Adrenal gland (tissue), 5 donors: ENCODE measurements around the gene EPB42.

Experiments used
- POLR2A ChIP-seq, 2 donors: fragments of 450-650 bp; IDR thresholded peaks; one replicate each; pipeline ENCODE4 v1.6.1; 2017; ENCODE audit warnings: antibody characterized with exemption in 2 of 2, mild to moderate bottlenecking in 2 of 2, moderate library complexity in 1 of 2
- TF ChIP-seq, protein P1 (sequence below), 6 experiments: fragments of 450-650 bp in 4 of 6; fragments of 200-600 bp in 2 of 6; sonication (generic) in 1 of 6; IDR thresholded peaks; 1 replicate in 5 of 6; 2 replicates in 1 of 6; pipeline versions ENCODE4 v1.5.1 to v1.8.0; 2016 to 2021; ENCODE audit warnings: antibody characterized with exemption in 6 of 6, mild to moderate bottlenecking in 2 of 6, moderate library complexity in 1 of 6
- donor health status: DM: no; HTN: no; CAD: no.

DNA sequence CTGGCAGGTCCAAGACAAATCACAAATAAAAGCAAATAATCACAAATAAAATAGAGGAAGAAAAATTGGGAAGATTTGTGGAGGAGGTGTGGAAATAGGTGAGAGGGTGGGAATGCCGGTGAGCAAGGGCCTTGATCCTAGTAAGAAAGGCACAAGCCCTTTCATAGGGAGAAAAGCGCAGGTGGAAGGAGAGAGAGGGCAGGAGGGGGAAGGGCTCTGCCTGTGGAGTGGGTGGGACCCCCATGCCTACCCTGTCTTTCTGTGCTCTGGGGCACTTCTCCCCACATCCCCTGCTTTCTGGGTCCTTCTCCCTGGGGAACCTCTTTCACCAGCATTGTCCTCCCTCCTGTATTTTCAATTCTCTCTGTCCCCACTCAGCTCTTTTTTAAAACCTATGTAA lies 46.6 kb upstream of the EPB42 start:
- TF ChIP-seq, protein P1, sequence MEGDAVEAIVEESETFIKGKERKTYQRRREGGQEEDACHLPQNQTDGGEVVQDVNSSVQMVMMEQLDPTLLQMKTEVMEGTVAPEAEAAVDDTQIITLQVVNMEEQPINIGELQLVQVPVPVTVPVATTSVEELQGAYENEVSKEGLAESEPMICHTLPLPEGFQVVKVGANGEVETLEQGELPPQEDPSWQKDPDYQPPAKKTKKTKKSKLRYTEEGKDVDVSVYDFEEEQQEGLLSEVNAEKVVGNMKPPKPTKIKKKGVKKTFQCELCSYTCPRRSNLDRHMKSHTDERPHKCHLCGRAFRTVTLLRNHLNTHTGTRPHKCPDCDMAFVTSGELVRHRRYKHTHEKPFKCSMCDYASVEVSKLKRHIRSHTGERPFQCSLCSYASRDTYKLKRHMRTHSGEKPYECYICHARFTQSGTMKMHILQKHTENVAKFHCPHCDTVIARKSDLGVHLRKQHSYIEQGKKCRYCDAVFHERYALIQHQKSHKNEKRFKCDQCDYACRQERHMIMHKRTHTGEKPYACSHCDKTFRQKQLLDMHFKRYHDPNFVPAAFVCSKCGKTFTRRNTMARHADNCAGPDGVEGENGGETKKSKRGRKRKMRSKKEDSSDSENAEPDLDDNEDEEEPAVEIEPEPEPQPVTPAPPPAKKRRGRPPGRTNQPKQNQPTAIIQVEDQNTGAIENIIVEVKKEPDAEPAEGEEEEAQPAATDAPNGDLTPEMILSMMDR (IDR thresholded peaks at IDR 0.05) = no peak
- TF ChIP-seq POLR2A (IDR thresholded peaks at IDR 0.05) = no peak
